ENCODE data around the gene PDIK1L.

The PDIK1L gene

GRCh38 chr1:26111530-26112406, at the start of gene PDIK1L:
Gene PDIK1L, plus strand, starts transcription at chr1:26111824. Its CDS starts 2,485 bp downstream, at chr1:26114309.
- DNase-seq (ENCODE audit: low read depth) = peak; percentile 89

DNA sequence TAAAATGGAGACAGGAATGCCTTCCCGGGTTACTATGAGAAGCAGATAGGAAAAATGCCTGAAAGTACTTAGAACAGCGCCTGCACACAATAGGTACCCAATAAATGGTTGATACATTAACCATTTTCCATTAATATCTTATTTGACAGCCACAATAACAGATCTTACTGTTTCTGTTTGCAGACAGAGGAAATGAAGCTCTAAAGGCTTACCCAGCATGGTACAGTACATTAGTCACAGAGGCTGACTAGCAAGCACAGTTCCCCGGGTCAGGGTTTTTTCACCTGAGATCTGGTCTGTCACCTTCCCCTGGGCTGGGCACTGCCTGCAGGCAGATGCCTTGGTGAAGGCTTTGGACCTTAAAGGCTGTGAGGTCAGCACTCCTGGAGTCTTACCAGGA, 47.1 kb upstream of the PDIK1L start:
- DNase-seq (ENCODE audit: low read depth) = no peak

DNA sequence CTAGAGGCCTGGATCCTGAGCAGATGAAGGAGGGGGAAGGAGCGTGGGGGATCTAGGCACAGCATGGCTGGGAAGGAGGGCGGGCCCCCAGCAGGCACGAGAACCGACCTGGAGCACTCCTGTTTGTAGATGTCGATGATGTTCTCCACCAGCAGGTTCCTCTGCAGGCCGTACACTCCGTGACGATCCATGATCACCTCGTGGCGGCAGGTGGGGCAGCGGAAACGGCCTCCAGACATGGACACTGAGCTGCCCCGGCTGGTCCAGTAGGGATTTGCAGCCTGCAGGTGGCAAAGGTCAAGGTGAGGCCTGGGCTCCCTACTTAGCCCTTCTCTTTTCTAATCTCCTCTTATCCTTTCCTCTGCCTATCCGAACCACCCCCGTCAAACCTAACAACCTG, 45.5 kb upstream of the PDIK1L start:
- no peak for DNase-seq (ENCODE audit: low read depth)

GRCh38 chr1:26066857-26067256, 44.8 kb upstream of the PDIK1L start:
- DNase-seq (ENCODE audit: low read depth) = no peak

DNA sequence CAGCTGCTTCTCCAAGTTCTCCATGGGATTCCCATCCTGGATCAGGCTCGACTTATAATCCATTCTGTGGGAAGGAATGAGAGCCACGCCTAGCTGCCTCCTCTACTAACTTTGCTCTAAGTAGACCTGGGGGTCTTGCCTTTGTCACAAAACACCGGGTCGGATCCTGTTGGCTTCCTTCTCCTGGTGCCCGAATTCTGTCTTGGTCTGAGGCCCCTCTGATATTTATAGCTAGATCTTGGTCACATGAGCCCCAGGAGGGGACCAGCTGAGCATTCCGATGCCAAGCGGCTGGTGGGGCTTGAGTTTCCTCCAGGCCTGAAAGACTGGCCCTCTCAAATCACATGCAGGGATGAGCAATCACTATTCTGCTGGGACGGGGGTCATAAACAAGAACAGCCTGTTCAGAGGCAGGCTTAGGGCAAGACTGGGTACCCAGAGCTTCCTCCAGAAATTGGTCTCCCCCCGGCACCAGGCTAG, 44.2 kb upstream of the PDIK1L start, which contains the start of gene TRIM63:
TSS of gene TRIM63 (minus strand) at position 199 of the 480 bp plus-strand sequence. CDS start at position 63, 136 bp downstream.
- no peak for DNase-seq (ENCODE audit: low read depth)

DNA sequence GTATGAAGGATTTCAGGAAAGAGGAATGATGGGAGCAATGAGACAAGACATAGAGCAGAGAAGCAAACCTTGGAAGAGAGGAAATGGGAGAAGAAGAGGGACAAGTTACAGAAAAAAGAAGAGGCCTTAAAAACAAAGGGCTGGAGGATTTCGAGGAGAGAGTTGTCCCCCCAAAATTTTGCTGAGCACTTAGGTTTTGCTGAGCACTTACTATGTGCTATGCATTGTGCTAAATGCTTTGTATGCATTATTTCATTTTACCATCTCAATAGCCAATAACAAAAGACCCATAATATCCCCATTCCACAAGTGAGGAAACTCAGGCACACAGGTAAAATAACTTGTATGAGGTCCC, 41.7 kb upstream of the PDIK1L start:
- DNase-seq (ENCODE audit: low read depth) = no peak

GRCh38 chr1:26070296-26070962, 41.2 kb upstream of the PDIK1L start:
- DNase-seq (ENCODE audit: low read depth) = no peak

DNA sequence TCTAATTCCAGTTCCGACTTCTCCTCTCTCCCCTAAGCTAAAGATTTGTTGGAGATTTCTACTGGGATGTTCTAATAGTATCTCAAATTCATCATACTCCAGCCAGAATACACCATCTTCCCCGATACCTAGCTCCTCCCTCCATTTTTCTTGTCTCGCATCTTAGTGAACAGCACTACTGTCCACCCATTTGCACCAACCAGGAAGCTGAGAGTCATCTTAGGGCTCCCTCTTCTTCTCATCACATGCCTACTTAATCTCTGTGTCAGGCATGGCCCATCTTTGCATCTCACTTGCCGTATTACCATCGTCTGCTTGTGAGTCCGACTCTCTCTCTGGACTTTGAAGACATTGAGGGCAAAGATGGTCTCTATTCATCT, 40.7 kb upstream of the PDIK1L start:
- DNase-seq (ENCODE audit: low read depth) = no peak

GRCh38 chr1:26072305-26072704, 39.3 kb upstream of the PDIK1L start:
- no peak for DNase-seq (ENCODE audit: low read depth)

- no peak for DNase-seq (ENCODE audit: low read depth)
Measured at GRCh38 chr1:26075421-26076144, 36.0 kb upstream of the PDIK1L start.

DNA sequence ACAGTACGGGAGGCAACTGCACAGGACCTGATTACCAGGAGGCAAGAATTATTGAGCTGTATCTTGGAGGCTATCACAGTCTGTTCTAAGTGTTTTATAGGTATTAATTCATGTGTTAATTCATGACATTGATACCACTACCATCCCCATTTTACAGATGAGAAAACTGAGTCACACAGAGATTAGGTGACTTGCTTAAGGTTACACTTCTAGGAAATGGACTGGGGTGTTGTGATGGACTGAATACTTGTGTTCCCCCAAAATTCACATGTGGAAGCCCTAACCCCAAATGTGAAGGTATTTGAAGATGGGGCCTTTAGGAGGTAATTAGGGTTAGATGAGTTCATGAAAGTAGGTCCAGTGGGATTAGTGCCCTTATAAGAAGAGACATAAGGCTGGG, 34.1 kb upstream of the PDIK1L start:
- DNase-seq (ENCODE audit: low read depth) = no peak

DNA sequence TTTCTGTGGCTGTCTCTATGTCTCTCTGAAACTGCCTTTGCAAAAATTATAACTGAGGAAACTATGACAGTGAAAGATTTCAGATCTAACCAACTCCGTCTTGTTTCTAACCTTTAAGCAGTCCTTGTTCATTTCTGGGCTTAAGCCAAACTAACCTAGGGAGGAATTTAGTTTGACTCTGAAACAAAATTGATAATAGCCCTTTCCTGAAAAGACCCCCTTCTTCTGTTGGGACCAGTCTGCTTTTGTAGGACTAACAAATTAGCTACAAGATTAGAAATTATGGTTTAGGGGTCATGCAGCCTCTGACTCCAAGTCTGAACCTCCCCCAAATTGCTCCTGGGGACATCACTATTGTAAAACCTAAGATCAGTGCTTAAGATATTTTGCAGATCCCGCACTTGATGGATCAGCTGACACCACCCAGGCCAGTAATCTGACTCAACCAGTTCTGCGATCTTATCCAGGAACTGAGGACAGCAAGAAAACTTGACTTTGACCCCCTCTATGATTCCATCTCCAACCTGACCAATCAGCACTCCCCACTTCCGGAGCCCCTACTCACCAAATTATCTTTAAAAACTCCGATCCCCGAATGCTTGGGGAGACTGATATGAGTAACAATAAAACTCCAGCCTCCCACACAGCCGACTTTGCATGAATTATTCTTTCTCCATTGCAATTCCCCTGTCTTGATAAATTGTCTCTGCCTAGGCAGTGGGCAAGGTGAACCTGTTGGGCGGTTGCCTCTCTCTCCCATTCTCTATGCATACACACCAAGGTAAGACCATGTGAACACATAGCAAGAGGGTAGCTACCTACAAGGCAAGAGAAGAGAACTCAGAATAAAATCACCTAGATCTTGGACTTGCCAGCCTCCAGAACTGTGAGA, 33.1 kb upstream of the PDIK1L start:
- no peak for DNase-seq (ENCODE audit: low read depth)

- no peak for DNase-seq (ENCODE audit: low read depth)
Measured at GRCh38 chr1:26079178-26079563, 32.5 kb upstream of the PDIK1L start.

DNA sequence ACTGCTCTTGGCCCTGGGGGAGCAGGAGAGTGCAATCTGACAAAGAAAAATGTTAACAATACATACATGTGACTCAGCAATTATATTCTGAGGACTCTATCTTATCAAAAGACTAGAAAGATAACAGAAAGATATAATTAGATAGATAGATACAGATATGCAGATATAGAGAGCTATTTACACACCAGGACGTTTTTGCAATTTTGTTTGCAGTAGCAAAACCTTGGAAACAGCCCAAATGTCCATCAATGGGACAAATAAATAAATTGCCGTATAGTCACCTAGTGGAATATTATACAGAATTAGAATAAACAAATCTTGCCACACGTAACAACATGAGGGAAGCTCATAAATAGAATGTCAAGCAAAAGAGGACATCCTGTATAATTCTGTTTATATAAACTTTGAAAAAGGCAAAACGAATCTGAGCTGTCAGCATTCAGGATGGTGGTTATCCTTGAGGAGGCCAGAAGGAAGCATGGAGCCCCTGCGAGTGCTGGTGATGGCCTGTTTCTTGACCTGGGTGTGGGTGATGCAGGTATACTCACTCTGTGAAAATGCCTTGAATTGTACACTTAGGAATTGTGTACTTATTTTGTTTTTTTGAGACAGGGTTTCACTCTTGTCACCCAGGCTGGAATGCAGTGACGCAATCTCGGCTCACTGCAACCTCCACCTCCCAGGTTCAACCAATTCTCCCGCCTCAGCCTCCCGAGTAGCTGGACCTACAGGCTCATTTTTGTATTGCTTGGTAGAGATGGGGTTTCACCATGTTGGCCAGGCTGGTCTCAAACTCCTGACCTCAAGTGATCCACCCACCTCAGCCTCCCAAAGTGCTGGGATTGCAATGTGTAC, 31.4 kb upstream of the PDIK1L start:
- no peak for DNase-seq (ENCODE audit: low read depth)

DNA sequence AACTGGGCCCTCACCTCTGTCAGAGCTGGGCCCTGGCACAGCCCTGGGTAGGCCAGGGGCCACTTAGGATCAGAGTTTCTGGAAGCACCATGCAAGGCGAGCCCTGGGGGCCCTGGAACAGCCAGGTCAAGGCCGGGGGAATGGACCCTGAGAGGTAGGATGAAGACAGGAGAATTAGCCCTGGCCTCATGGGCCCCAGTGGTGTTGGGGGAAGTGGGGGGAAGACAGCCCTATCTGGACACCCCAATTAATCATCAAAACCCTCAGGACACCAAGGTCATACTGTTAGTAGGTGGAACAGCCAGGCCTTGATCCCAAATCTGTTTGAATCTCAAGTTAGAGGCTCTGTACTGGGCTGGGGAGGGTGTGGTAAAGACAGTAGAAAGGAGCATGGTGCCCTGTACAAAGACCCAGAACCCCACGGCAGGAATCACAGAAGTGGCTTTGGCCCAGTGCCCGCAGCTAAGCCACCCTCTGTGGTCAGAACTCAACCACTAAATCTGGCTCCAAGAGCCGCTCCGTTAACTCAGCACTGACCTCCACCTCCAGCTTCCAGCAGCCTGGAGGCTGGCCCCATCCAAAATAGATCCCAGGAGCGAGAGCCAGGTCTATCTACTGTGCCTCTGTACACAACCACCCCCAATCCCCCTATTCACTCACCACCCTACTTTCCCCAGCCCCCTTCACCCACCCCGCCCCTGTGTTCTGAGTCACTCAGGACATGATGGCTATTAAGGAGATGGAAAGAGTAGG, 30.2 kb upstream of the PDIK1L start:
- no peak for DNase-seq (ENCODE audit: low read depth)

- no peak for DNase-seq (ENCODE audit: low read depth)
Measured at GRCh38 chr1:26082020-26082350, 29.6 kb upstream of the PDIK1L start.

DNA sequence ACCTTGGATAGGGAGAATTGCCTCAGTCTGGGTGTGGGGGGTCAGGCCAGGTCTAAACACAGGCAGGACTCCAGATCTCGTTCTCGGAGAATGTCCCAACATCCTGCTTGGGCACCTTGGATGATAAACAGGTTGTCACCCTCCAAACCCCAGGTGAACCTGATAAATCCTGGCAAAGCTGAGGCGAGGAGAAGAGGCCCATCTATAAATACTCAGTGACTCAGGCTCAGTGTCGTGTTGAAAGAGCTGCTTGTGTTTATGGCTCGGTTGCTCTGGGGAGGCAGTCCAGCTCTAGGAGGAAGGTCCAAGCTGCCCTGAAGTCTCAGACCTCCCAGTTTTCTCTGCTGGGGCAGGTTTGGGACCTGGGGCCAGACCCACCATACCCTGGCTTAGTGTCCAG, 28.4 kb upstream of the PDIK1L start:
- no peak for DNase-seq (ENCODE audit: low read depth)

GRCh38 chr1:26084091-26084561, 27.5 kb upstream of the PDIK1L start:
- DNase-seq (ENCODE audit: low read depth) = no peak

- no peak for DNase-seq (ENCODE audit: low read depth)
Measured at GRCh38 chr1:26084844-26085243, 26.8 kb upstream of the PDIK1L start.

DNA sequence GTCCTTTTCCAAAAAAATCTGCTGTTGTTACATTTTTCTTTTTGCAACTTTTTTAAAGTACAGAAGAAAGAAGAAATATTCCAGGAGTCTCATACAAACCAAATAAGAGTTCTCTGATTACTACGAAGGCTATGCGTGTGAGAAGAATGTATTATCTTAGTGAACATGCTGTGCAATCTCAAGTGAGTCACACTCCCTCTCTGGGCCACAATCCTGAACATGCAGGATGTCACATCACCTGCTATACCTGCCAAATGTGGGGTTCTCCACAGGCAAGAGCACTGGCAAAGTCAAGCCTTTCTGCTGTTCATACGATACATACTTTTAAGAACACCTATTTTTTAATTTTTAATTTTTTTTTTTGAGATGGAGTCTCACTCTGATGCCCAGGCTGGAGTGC, 22.5 kb upstream of the PDIK1L start:
- no peak for DNase-seq (ENCODE audit: low read depth)

Measured in stimulated activated CD8-positive, alpha-beta memory T cell treated with anti-CD3 and anti-CD28 coated beads, Interleukin-4, amount 100 ng/mL, for 24 hours (primary cell).